ENCODE measurements around the gene GID8. TPM values are rescaled to one million over a fixed set of nuclear protein-coding genes. Genes with fewer than 3 reads are reported as not detected.

Gene GID8
- total RNA-seq, 1 experiment from 2014 or later = 35.6 TPM

DNA sequence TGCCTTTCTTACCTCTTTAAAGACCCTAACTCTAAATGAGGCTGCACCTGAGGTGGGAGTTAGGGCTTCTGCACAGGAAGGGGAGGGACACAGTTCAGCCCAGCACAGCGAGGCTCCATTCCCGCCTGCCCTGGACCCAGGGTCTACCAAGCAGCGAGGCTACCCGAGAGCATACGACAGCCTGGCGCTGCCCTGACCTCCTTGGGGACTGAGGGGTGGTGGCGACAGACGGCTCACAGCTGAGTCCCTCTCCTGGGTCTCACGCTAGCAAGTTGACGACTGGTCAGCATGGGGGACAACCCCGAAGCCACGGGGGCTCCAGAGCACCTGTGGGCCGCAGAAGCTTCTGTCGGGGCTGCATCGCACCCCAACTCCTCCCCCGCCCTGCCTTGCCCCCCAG, 38.9 kb downstream of the GID8 start:
- ChIA-PET RAD21 (ENCODE audit: low non-redundant PET in 1 of 2, low total read pairs in 2 of 2, uncharacterized antibody in 2 of 2, unreplicated experiment in 2 of 2) (interaction anchor here in 1 of 2 experiments (0.7 kb wide), 1 partner anchor 33 kb away, joined by 5 read pairs; no protein-coding TSS in a partner anchor), CTCF (no interaction called here), POLR2A (no interaction called here)
- H3K4me1 ChIP-seq (ENCODE audit: control insufficient read depth in 1 of 2, insufficient read depth in 2 of 2, low read length in 2 of 2) = peaks cover 9 to 18% of the 10 kb centered on the region in 2 experiments; a peak in 3 of 4 replicates
- H3K4me3 ChIP-seq (replicated peaks in 1 of 2; ENCODE audit: low read depth in 1 of 2, low read length in 2 of 2) = no peak overlapping the region
- no peaks in the 10 kb centered on the region for H3K36me3 ChIP-seq (ENCODE audit: control insufficient read depth in 1 of 2, insufficient read depth in 2 of 2, low read length in 2 of 2)
- TF ChIP-seq RAD21 (IDR thresholded peaks at IDR 0.05; ENCODE audit: low read depth) (no peak), CBX3 (IDR thresholded peaks at IDR 0.05; ENCODE audit: low read depth) (no peak), JUND (IDR thresholded peaks at IDR 0.05) (no peak), SIN3A (IDR thresholded peaks at IDR 0.05; ENCODE audit: low read depth) (no peak), EZH2phosphoT487 (IDR thresholded peaks at IDR 0.05; ENCODE audit: borderline replicate concordance) (no peak), ZNF274 (IDR thresholded peaks at IDR 0.05; ENCODE audit: low read depth, low read length) (no peak), REST (IDR thresholded peaks at IDR 0.05; ENCODE audit: low read depth) (no peak), YY1 (IDR thresholded peaks at IDR 0.05; ENCODE audit: extremely low read depth, insufficient replicate concordance, low read depth, low read length) (no peak), EZH2 (IDR thresholded peaks at IDR 0.05) (no peak), POLR2AphosphoS5 (IDR thresholded peaks at IDR 0.05; ENCODE audit: low read depth, low read length) (no peak), EGR1 (IDR thresholded peaks at IDR 0.05; ENCODE audit: low read depth) (no peak), ZFX (IDR thresholded peaks at IDR 0.05) (no peak), SRF (IDR thresholded peaks at IDR 0.05; ENCODE audit: low read depth) (no peak), ELF1 (IDR thresholded peaks at IDR 0.05; ENCODE audit: borderline replicate concordance, low read depth) (no peak), SP1 (IDR thresholded peaks at IDR 0.05; ENCODE audit: low read depth) (no peak)
- TF ChIP-seq, protein P1, sequence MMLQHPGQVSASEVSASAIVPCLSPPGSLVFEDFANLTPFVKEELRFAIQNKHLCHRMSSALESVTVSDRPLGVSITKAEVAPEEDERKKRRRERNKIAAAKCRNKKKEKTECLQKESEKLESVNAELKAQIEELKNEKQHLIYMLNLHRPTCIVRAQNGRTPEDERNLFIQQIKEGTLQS (IDR thresholded peaks at IDR 0.05) = no peak
- TF ChIP-seq, protein P2, sequence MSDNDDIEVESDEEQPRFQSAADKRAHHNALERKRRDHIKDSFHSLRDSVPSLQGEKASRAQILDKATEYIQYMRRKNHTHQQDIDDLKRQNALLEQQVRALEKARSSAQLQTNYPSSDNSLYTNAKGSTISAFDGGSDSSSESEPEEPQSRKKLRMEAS (IDR thresholded peaks at IDR 0.05) = no peak
- intact Hi-C loops (cut with micrococcal nuclease) = no loop called here
- H3K27me3 ChIP-seq (ENCODE audit: insufficient read depth, low read length) = no peaks in the 10 kb centered on the region
- no peak overlapping the region for H3K27ac ChIP-seq (ENCODE audit: low read depth, low read length)
- BruUV-seq (replicated peaks) = no TSS peak
- ATAC-seq (no peak), DNase-seq (ENCODE audit: low read depth, low spot score) (no peak)
- no peaks in the 10 kb centered on the region for H3K79me2 ChIP-seq (ENCODE audit: insufficient read depth, low read length)
- H3K4me2 ChIP-seq (ENCODE audit: low read length) = no peak overlapping the region
- no peak overlapping the region for H3K9ac ChIP-seq (ENCODE audit: low read length)
- no peaks in the 10 kb centered on the region for H3K9me2 ChIP-seq (ENCODE audit: insufficient read depth)
- no peak overlapping the region for H2AFZ ChIP-seq (ENCODE audit: low read depth, low read length, poor library complexity, severe bottlenecking)
- no peaks in the 10 kb centered on the region for H4K20me1 ChIP-seq (ENCODE audit: insufficient read depth)
- no peaks in the 10 kb centered on the region for H3K9me3 ChIP-seq (ENCODE audit: control insufficient read depth in 1 of 2, insufficient read depth in 1 of 2, low read depth in 1 of 2, low read length in 2 of 2)
